Heart right ventricle (tissue), 16 donors: ENCODE data around the gene PSKH1. TPM values are rescaled to one million over a fixed set of nuclear protein-coding genes. Genes with fewer than 3 reads are reported as not detected.

Experiments
- ATAC-seq, 8 donors: fragments of 200-7000 bp; cut with Tn5 transposase; one replicate each; pipeline ENCODE4 v1.9.1; 2020; ENCODE audit warnings: mild to moderate bottlenecking in 8 of 8, moderate library complexity in 8 of 8, moderate number of reproducible peaks in 1 of 8
- DNase-seq, 2 donors: peaks; one replicate each; pipeline ENCODE4 v3.0.0-alpha.2; 2020
- H3K27ac ChIP-seq, 10 donors: fragments of 200-600 bp; sonication (generic) in 2 of 10; one replicate each; pipeline versions ENCODE4 v1.5.0 to v1.8.0; 2020 to 2022; ENCODE audit warnings: mild to moderate bottlenecking in 3 of 10
- H3K27me3 ChIP-seq, 7 donors: fragments of 200-600 bp; one replicate each; pipeline ENCODE4 v1.8.0; 2021 to 2022; ENCODE audit warnings: mild to moderate bottlenecking in 2 of 7
- H3K36me3 ChIP-seq, 9 donors: fragments of 200-600 bp; sonication (generic) in 1 of 9; one replicate each; pipeline versions ENCODE4 v1.5.0 to v1.8.0; 2020 to 2022; ENCODE audit warnings: mild to moderate bottlenecking in 2 of 9
- H3K4me1 ChIP-seq, 9 donors: fragments of 200-600 bp; sonication (generic) in 1 of 9; one replicate each; pipeline versions ENCODE4 v1.5.0 to v1.8.0; 2020 to 2022; ENCODE audit warnings: mild to moderate bottlenecking in 4 of 9
- H3K4me3 ChIP-seq, 10 donors: fragments of 200-600 bp; sonication (generic) in 2 of 10; one replicate each; pipeline versions ENCODE4 v1.5.0 to v1.8.0; 2020 to 2022; ENCODE audit warnings: mild to moderate bottlenecking in 7 of 10, moderate library complexity in 2 of 10
- H3K9me3 ChIP-seq, 11 donors: fragments of 200-600 bp in 10 of 11; sonication (generic) in 2 of 11; one replicate each; pipeline versions ENCODE4 v1.5.0 to v1.8.0; 2013 to 2022; ENCODE audit warnings: mild to moderate bottlenecking in 2 of 11, control low read depth in 1 of 11, moderate library complexity in 1 of 11
- WGBS, 2 donors: extraction: QIAGEN DNeasy Blood & Tissue Kit; methylation state at CpG; one replicate each; pipeline ENCODE4 v1.1.7; 2013; ENCODE audit warnings: inconsistent platforms in 1 of 2; 5-methylcytosine and 5-hydroxymethylcytosine counted together
- intact Hi-C, 10 donors: fragments of 100-400 bp; cut with DNase I; formaldehyde crosslinking; loops; one replicate each; pipeline versions ENCODE4 v1.11.1 to v1.14.2; 2022
- polyA plus RNA-seq, 2 donors: library from polyadenylated mRNA; stranded (reverse); fragments of 200-250 nt; gene quantifications; one replicate each; pipeline ENCODE4 v1.2.3, GENCODE V29; 2013
- total RNA-seq, 10 donors: library from RNA; stranded (reverse); fragmentation: NEBNext Ultra II Directional in 3 of 10; extraction: Animal tissue kit (Norgen Biotek cat#: 25700) in 3 of 10; gene quantifications; one replicate each; pipeline versions ENCODE4 v1.2.1 to v1.2.4, GENCODE V29; 2021 to 2023
- TF ChIP-seq, protein P1 (sequence below), 9 donors: fragments of 200-600 bp; sonication (generic) in 2 of 9; IDR thresholded peaks; one replicate each; pipeline versions ENCODE4 v1.5.0 to v1.8.0; 2021 to 2022; ENCODE audit warnings: antibody characterized with exemption in 9 of 9, mild to moderate bottlenecking in 5 of 9, moderate library complexity in 1 of 9
- donor health status: Arrhythmogenic right ventricular cardiomyopathy.
- donor health status: ischemic (EF 13 %, LVEDD 7.1; RV severe dilation, severe dysfunction).
- donor health status: healthy with polysubstance abuse.
- donor health status: DM: no; HTN: yes; CAD: no.
- donor health status: DM: no; HTN: no; CAD: no.
- donor health status: ischemic (EF 25% LVEDD 6.9; RV normal size, moderate dysfunction).
- donor health status: ischemic (EF 25% LVEDD 5.7; RV mildly dilated, moderate dysfunction).
- donor health status: healthy.
- donor health status: DM: yes; HTN: yes; CAD: no.
- donor health status: Ischemic cardiomyopathy.
- donor health status: ischemic (EF 35%, LVEDD 5.7; RV mildly dilated, moderate dysfunction).
- donor health status: nonischemic (EF 11% LVEDD 7.7; RV severe dilation, severe dysfunction).
- donor health status: DM: yes; HTN: yes; CAD: no.
- donor health status: PGD.
- donor health status: ischemic (EF 29% LVEDD 5.4; RV normal size, mild dysfunction).
- donor health status: nonischemic (EF 23%, LVEDD 6.1; RV moderate dilation, normal function).

The PSKH1 gene
- total and polyA plus RNA-seq, 12 donors, result 15.7 to 24.5 (median 20.5) TPM

DNA sequence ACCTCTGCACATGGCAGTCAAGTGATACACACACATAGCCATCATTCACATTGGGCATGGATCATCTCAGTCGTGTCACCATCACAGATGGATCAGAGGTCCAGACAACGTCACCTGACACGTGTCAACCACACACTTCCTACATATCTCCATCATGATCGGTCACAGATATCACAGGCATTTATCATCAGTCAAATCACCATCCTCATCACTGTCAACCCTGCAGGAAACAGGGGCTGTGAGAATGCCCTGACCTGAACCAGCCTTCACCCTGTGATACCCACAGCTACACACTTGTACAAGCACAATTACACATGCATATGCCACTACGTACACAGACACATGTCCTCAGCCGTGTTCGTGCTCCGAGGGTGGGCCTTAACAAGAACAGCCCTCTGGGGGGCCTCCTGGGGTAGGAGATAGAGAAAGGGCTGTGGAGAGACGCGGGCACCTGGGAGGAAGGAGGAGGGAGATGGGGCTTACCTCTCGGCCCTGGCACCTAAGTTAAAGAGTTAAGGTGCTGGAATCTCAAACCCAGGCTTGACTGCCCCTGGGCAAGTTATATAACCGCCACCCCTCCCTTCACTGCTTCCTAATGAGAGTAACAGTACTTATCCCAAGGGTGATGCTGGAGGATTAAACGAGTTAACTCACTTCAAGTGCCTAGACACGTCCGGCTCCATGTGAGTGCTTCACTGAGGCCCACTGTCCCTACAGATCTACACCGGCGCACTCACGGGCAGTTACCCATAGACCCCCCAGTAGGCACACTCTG is 74.3 kb downstream of the PSKH1 start:
- Histone ChIP-seq H3K27me3 (no peaks in the 10 kb centered on the region), H3K36me3 (peaks cover 0 to 26% (median 4%) of the 10 kb centered on the region in 9 donors), H3K4me1 (peaks cover 43 to 64% (median 50%) of the 10 kb centered on the region in 9 donors), H3K9me3 (no peaks in the 10 kb centered on the region), H3K27ac (peak overlapping the region; percentile 94 to 100 (median 100)), H3K4me3 (peak overlapping the region; percentile 63 to 100 (median 94))
- intact Hi-C loops, result loop anchor here in 1 of 10 donors (2.0 kb wide), 1 partner anchor 31 kb away; the partner anchor contains the start of gene PSMB10
- no peak for ATAC-seq
- WGBS, 2 donors, result 3 to 4% methylated on average over 18 of the region's 18 CpGs
- DNase-seq, result peak in 1 of 2 donors; percentile 24
- TF ChIP-seq, protein P1, sequence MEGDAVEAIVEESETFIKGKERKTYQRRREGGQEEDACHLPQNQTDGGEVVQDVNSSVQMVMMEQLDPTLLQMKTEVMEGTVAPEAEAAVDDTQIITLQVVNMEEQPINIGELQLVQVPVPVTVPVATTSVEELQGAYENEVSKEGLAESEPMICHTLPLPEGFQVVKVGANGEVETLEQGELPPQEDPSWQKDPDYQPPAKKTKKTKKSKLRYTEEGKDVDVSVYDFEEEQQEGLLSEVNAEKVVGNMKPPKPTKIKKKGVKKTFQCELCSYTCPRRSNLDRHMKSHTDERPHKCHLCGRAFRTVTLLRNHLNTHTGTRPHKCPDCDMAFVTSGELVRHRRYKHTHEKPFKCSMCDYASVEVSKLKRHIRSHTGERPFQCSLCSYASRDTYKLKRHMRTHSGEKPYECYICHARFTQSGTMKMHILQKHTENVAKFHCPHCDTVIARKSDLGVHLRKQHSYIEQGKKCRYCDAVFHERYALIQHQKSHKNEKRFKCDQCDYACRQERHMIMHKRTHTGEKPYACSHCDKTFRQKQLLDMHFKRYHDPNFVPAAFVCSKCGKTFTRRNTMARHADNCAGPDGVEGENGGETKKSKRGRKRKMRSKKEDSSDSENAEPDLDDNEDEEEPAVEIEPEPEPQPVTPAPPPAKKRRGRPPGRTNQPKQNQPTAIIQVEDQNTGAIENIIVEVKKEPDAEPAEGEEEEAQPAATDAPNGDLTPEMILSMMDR (IDR thresholded peaks at IDR 0.05), result no peak

DNA sequence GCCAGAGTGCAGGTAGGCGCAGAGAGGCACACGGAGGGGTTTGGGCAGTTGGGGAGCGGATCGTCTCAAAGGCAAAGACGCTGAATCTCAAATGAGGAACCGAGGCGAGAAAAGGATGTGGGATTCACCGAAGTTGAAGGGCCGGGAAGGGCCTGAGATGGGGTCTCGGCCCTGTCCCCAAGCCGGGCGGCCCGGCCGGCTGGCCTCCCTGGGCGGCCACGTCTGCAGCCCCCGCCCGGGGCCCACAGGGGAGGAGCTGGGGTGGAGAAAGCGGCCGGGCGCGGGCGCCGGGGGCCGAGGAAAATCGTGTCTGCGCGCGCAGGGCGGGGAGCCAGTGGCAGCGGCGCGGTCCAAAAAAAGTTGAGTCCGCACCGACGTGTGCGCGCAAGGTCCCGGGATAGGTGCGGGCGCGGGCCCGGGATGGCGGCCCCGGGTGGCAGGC is 74.9 kb downstream of the PSKH1 start:
- Histone ChIP-seq H3K27me3 (no peaks in the 10 kb centered on the region), H3K27ac (peak overlapping the region; percentile 94 to 100 (median 100)), H3K9me3 (no peaks in the 10 kb centered on the region), H3K36me3 (peaks cover 0 to 19% (median 0%) of the 10 kb centered on the region in 9 donors), H3K4me1 (peaks cover 38 to 58% (median 44%) of the 10 kb centered on the region in 9 donors), H3K4me3 (peak overlapping the region; percentile 63 to 100 (median 94))
- intact Hi-C loops, result loop anchor here in 1 of 10 donors (2.0 kb wide), 1 partner anchor 31 kb away; the partner anchor contains the start of gene PSMB10
- WGBS, 2 donors, result 0% methylated on average over 39 to 45 of the region's 45 CpGs
- peak in 6 of 8 donors; percentile 10 to 44 (median 30) for ATAC-seq
- TF ChIP-seq, protein P1 (IDR thresholded peaks at IDR 0.05), result no peak
- peak; percentile 59 to 68 for DNase-seq

GRCh38 chr16:67968400-67969253 is 75.6 kb downstream of the PSKH1 start, which contains the start of gene SLC12A4:
SLC12A4 (minus strand) TSS chr16:67968637; CDS start chr16:67968553, 84 bp downstream.
- TF ChIP-seq, protein P1 (IDR thresholded peaks at IDR 0.05), result peak in 4 of 9 donors; percentile 11 to 33 (median 23)
- ATAC-seq (peak; percentile 88 to 95 (median 91)), DNase-seq (peak; percentile 91 to 93)
- intact Hi-C loops, result no loop called here
- H3K27me3 ChIP-seq, result no peaks in the 10 kb centered on the region
- peaks cover 31 to 52% (median 38%) of the 10 kb centered on the region in 9 donors for H3K4me1 ChIP-seq
- 1 to 2% methylated on average over 53 to 77 of the region's 78 CpGs for WGBS, 2 donors
- H3K9me3 ChIP-seq, result no peaks in the 10 kb centered on the region
- H3K36me3 ChIP-seq, result peaks cover 0 to 15% (median 0%) of the 10 kb centered on the region in 9 donors
- peak within 1 kb of the TSS; percentile 94 to 100 (median 100) for H3K27ac ChIP-seq
- H3K4me3 ChIP-seq, result peak within 1 kb of the TSS; percentile 63 to 100 (median 94)
